Vagina (tissue), 2 donors: ENCODE data around the gene SLC25A48.

Experiments used
- CTCF ChIP-seq, 3 experiments: fragments of 450-650 bp in 2 of 3; fragments of 200-600 bp in 1 of 3; sonication (generic) in 1 of 3; IDR thresholded peaks; one replicate each; pipeline ENCODE4 v1.5.1; 2017 to 2019; ENCODE audit warnings: antibody characterized with exemption in 3 of 3, mild to moderate bottlenecking in 2 of 3, moderate library complexity in 2 of 3
- POLR2A ChIP-seq, 2 donors: fragments of 450-650 bp; IDR thresholded peaks; one replicate each; pipeline ENCODE4 v1.6.1; 2017; ENCODE audit warnings: antibody characterized with exemption in 2 of 2, mild to moderate bottlenecking in 2 of 2, moderate library complexity in 2 of 2
- POLR2AphosphoS5 ChIP-seq, 2 donors: sonication (generic); formaldehyde crosslinking; IDR thresholded peaks; one replicate each; pipeline ENCODE4 v1.9.0; 2017; ENCODE audit warnings: antibody characterized with exemption in 2 of 2, mild to moderate bottlenecking in 2 of 2, low read depth in 1 of 2; ENCODE audit not compliant: insufficient read depth in 1 of 2

GRCh38 chr5:135887881-135888614, 53.6 kb downstream of the SLC25A48 start:
- TF ChIP-seq CTCF (IDR thresholded peaks at IDR 0.05) (no peak), POLR2A (IDR thresholded peaks at IDR 0.05) (no peak), POLR2AphosphoS5 (IDR thresholded peaks at IDR 0.05; ENCODE audit: insufficient read depth in 1 of 2, low read depth in 1 of 2) (no peak)
